Panc1 (cell line): Measurements from ENCODE around the gene PLEKHD1.

Source experiments
- POLR2AphosphoS5 ChIP-seq: IDR thresholded peaks from 2 replicates; pipeline ENCODE4 v1.6.1; 2012; ENCODE audit warnings: mild to moderate bottlenecking, low read depth, low read length, moderate library complexity
- SIN3A ChIP-seq: IDR thresholded peaks from 2 replicates; pipeline ENCODE4 v1.6.1; 2012; ENCODE audit warnings: low read depth, mild to moderate bottlenecking, low read length, moderate library complexity, borderline replicate concordance; ENCODE audit not compliant: insufficient read depth
- TCF7L2 ChIP-seq: IDR thresholded peaks from 2 replicates; pipeline ENCODE4 v1.6.1; 2011; ENCODE audit warnings: mild to moderate bottlenecking, low read depth, low read length, inconsistent platforms
- TF ChIP-seq, protein P1 (sequence below): fragments of 450-650 bp; IDR thresholded peaks from 2 replicates; pipeline ENCODE4 v1.5.1; 2017; ENCODE audit warnings: mild to moderate bottlenecking

DNA sequence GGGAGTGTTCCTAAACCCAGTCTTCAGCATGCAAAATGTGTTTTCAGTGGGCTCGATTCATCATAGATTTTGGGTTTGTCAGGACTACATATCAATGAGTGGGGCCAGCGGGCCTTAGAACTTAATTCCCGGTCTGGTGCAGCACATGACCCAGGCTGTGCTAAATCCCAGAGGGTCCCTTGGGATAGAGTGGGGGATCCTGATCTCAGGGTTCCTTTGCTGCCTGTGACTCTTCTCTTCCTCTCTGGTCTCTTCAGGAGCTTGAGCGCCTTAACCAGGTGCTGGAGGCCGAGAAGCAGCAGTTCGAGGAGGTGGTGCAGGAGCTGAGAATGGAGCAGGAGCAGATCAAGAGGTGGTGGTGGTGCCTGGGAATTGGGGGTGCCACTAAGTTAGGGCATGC, 37.5 kb downstream of the PLEKHD1 start:
- TF ChIP-seq, protein P1, sequence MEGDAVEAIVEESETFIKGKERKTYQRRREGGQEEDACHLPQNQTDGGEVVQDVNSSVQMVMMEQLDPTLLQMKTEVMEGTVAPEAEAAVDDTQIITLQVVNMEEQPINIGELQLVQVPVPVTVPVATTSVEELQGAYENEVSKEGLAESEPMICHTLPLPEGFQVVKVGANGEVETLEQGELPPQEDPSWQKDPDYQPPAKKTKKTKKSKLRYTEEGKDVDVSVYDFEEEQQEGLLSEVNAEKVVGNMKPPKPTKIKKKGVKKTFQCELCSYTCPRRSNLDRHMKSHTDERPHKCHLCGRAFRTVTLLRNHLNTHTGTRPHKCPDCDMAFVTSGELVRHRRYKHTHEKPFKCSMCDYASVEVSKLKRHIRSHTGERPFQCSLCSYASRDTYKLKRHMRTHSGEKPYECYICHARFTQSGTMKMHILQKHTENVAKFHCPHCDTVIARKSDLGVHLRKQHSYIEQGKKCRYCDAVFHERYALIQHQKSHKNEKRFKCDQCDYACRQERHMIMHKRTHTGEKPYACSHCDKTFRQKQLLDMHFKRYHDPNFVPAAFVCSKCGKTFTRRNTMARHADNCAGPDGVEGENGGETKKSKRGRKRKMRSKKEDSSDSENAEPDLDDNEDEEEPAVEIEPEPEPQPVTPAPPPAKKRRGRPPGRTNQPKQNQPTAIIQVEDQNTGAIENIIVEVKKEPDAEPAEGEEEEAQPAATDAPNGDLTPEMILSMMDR, result no peak
- TF ChIP-seq POLR2AphosphoS5 (no peak), TCF7L2 (no peak), SIN3A (no peak)
